Uterus (tissue), 2 donors: Measurements from ENCODE around the gene SLBP.

Source experiments
- CTCF ChIP-seq, 4 experiments: fragments of 200-600 bp in 2 of 4; fragments of 450-650 bp in 2 of 4; sonication (generic) in 2 of 4; IDR thresholded peaks; one replicate each; pipeline ENCODE4 v1.5.1; 2016 to 2019; ENCODE audit warnings: antibody characterized with exemption in 4 of 4, mild to moderate bottlenecking in 2 of 4, moderate library complexity in 1 of 4
- POLR2A ChIP-seq, 2 donors: fragments of 450-650 bp; IDR thresholded peaks; one replicate each; pipeline ENCODE4 v1.6.1; 2016; ENCODE audit warnings: antibody characterized with exemption in 2 of 2, mild to moderate bottlenecking in 1 of 2, moderate library complexity in 1 of 2

GRCh38 chr4:1691737-1692373, 20.3 kb downstream of the SLBP start:
- TF ChIP-seq CTCF (IDR thresholded peaks at IDR 0.05) = no peak
- no peak for TF ChIP-seq POLR2A (IDR thresholded peaks at IDR 0.05)
